Measurements from ENCODE around the gene SH3BP5L. TPM values are rescaled to one million over a fixed set of nuclear protein-coding genes. Genes with fewer than 3 reads are reported as not detected.

SH3BP5L gene
- total and polyA plus RNA-seq, 2 donors (not counting 1 experiment from before 2014, with no cell fraction given): 19.2 to 36.5 TPM

GRCh38 chr1:248782416-248783141, 43.1 kb downstream of the SH3BP5L start:
- H3K27me3 ChIP-seq (replicated peaks in 1 of 4; ENCODE audit: control extremely low read depth in 1 of 4, control insufficient read depth in 3 of 4, insufficient read depth in 4 of 4, low read length in 3 of 4): no peaks in the 10 kb centered on the region
- H4K20me1 ChIP-seq (ENCODE audit: control insufficient read depth, insufficient read depth, low read length, poor library complexity, severe bottlenecking): no peaks in the 10 kb centered on the region
- no peak overlapping the region for H3K4me2 ChIP-seq (replicated peaks; ENCODE audit: low read depth, low read length, poor library complexity, severe bottlenecking)
- peaks cover 1 to 10% (median 6%) of the 10 kb centered on the region in 3 donors for H3K9me3 ChIP-seq (ENCODE audit: control extremely low read depth in 1 of 3, control insufficient read depth in 2 of 3, insufficient read depth in 1 of 3, low read length in 2 of 3)
- Mint-ChIP-seq H3K27ac (no peak overlapping the region), H3K27me3 (no peaks in the 10 kb centered on the region), H3K9me3 (ENCODE audit: insufficient read depth) (peaks cover 3% of the 10 kb centered on the region), H3K4me1 (peaks cover 28% of the 10 kb centered on the region), H3K4me3 (no peak overlapping the region)
- 95% methylated on average over 14 of the region's 16 CpGs for WGBS (ENCODE audit: insufficient coverage)
- H3K36me3 ChIP-seq (replicated peaks in 1 of 2; ENCODE audit: control extremely low read depth in 1 of 2, control insufficient read depth in 1 of 2, extremely low read depth in 1 of 2, insufficient read depth in 2 of 2, low read length in 1 of 2): no peaks in the 10 kb centered on the region
- no peak for TF ChIP-seq EZH2 (IDR thresholded peaks at IDR 0.05; ENCODE audit: borderline replicate concordance, insufficient read depth, low read depth, low read length, poor library complexity, severe bottlenecking)
- TF ChIP-seq, protein P1, sequence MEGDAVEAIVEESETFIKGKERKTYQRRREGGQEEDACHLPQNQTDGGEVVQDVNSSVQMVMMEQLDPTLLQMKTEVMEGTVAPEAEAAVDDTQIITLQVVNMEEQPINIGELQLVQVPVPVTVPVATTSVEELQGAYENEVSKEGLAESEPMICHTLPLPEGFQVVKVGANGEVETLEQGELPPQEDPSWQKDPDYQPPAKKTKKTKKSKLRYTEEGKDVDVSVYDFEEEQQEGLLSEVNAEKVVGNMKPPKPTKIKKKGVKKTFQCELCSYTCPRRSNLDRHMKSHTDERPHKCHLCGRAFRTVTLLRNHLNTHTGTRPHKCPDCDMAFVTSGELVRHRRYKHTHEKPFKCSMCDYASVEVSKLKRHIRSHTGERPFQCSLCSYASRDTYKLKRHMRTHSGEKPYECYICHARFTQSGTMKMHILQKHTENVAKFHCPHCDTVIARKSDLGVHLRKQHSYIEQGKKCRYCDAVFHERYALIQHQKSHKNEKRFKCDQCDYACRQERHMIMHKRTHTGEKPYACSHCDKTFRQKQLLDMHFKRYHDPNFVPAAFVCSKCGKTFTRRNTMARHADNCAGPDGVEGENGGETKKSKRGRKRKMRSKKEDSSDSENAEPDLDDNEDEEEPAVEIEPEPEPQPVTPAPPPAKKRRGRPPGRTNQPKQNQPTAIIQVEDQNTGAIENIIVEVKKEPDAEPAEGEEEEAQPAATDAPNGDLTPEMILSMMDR (IDR thresholded peaks at IDR 0.05): no peak
- H3K9ac ChIP-seq (ENCODE audit: low read length): no peak overlapping the region
- no peak overlapping the region for H3K27ac ChIP-seq (ENCODE audit: low read length in 2 of 2)
- ChIA-PET POLR2A (no interaction called here), CTCF (no interaction called here)
- no peaks in the 10 kb centered on the region for H3K79me2 ChIP-seq (ENCODE audit: control insufficient read depth, insufficient read depth, low read length)
- no peak overlapping the region for H2AFZ ChIP-seq (ENCODE audit: insufficient read depth, low read depth, low read length, poor library complexity, severe bottlenecking)
- no peak for ATAC-seq (ENCODE audit: low read depth)
- DNase-seq: no peak
- intact Hi-C loops (cut with micrococcal nuclease): no loop called here
- no peak overlapping the region for H3K4me3 ChIP-seq (ENCODE audit: control extremely low read depth in 1 of 5, extremely low read depth in 1 of 5, insufficient read depth in 1 of 5, low read depth in 2 of 5, low read length in 4 of 5)
- H3K4me1 ChIP-seq (ENCODE audit: control insufficient read depth in 2 of 2, insufficient read depth in 2 of 2, low read length in 2 of 2): peaks cover 35 to 36% of the 10 kb centered on the region in 2 donors

GRCh38 chr1:248779350-248779749, 46.4 kb downstream of the SH3BP5L start:
- H2AFZ ChIP-seq (ENCODE audit: insufficient read depth, low read depth, low read length, poor library complexity, severe bottlenecking): no peak overlapping the region
- ChIA-PET CTCF (no interaction called here), POLR2A (no interaction called here)
- no peak overlapping the region for H3K9ac ChIP-seq (ENCODE audit: low read length)
- peaks cover 2 to 19% (median 18%) of the 10 kb centered on the region in 3 donors for H3K9me3 ChIP-seq (ENCODE audit: control extremely low read depth in 1 of 3, control insufficient read depth in 2 of 3, insufficient read depth in 1 of 3, low read length in 2 of 3)
- no peaks in the 10 kb centered on the region for H4K20me1 ChIP-seq (ENCODE audit: control insufficient read depth, insufficient read depth, low read length, poor library complexity, severe bottlenecking)
- Mint-ChIP-seq H3K27me3 (no peaks in the 10 kb centered on the region), H3K9me3 (ENCODE audit: insufficient read depth) (peaks cover 16% of the 10 kb centered on the region), H3K4me3 (no peak overlapping the region), H3K4me1 (peaks cover 12% of the 10 kb centered on the region), H3K27ac (no peak overlapping the region)
- no peak for ATAC-seq (ENCODE audit: low read depth)
- H3K4me3 ChIP-seq (ENCODE audit: control extremely low read depth in 1 of 5, extremely low read depth in 1 of 5, insufficient read depth in 1 of 5, low read depth in 2 of 5, low read length in 4 of 5): no peak overlapping the region
- intact Hi-C loops (cut with micrococcal nuclease): no loop called here
- no peaks in the 10 kb centered on the region for H3K27me3 ChIP-seq (replicated peaks in 1 of 4; ENCODE audit: control extremely low read depth in 1 of 4, control insufficient read depth in 3 of 4, insufficient read depth in 4 of 4, low read length in 3 of 4)
- H3K36me3 ChIP-seq (replicated peaks in 1 of 2; ENCODE audit: control extremely low read depth in 1 of 2, control insufficient read depth in 1 of 2, extremely low read depth in 1 of 2, insufficient read depth in 2 of 2, low read length in 1 of 2): no peaks in the 10 kb centered on the region
- H3K79me2 ChIP-seq (ENCODE audit: control insufficient read depth, insufficient read depth, low read length): no peaks in the 10 kb centered on the region
- 80% methylated on average over 1 of the region's 2 CpGs for WGBS (ENCODE audit: insufficient coverage)
- TF ChIP-seq, protein P1 (IDR thresholded peaks at IDR 0.05): no peak
- no peak for TF ChIP-seq EZH2 (IDR thresholded peaks at IDR 0.05; ENCODE audit: borderline replicate concordance, insufficient read depth, low read depth, low read length, poor library complexity, severe bottlenecking)
- no peak for DNase-seq
- no peak overlapping the region for H3K4me2 ChIP-seq (replicated peaks; ENCODE audit: low read depth, low read length, poor library complexity, severe bottlenecking)
- peaks cover 12 to 14% of the 10 kb centered on the region in 2 donors for H3K4me1 ChIP-seq (ENCODE audit: control insufficient read depth in 2 of 2, insufficient read depth in 2 of 2, low read length in 2 of 2)
- no peak overlapping the region for H3K27ac ChIP-seq (ENCODE audit: low read length in 2 of 2)

Data from B cell (primary cell).